ENCODE data around the gene SNRNP35.

The SNRNP35 gene

GRCh38 chr12:123468786-123469185 is 10.8 kb downstream of the SNRNP35 start:
- TF ChIP-seq FOXP2 (optimal IDR thresholded peaks at IDR 0.05; ENCODE audit: borderline replicate concordance, extremely low read depth, extremely low read length, insufficient read depth), result no peak
- TF ChIP-seq POLR2AphosphoS5 (IDR thresholded peaks at IDR 0.05; ENCODE audit: low read depth, low read length), result no peak
- no peak for TF ChIP-seq REST (IDR thresholded peaks at IDR 0.05; ENCODE audit: insufficient read depth in 1 of 2, low read depth in 2 of 2, low read length in 2 of 2)

GRCh38 chr12:123469978-123470377 is 12.0 kb downstream of the SNRNP35 start:
- no peak for TF ChIP-seq POLR2AphosphoS5 (IDR thresholded peaks at IDR 0.05; ENCODE audit: low read depth, low read length)
- no peak for TF ChIP-seq REST (IDR thresholded peaks at IDR 0.05; ENCODE audit: insufficient read depth in 1 of 2, low read depth in 2 of 2, low read length in 2 of 2)
- TF ChIP-seq TAF1 (IDR thresholded peaks at IDR 0.05; ENCODE audit: borderline replicate concordance, insufficient read depth, low read length), result no peak
- TF ChIP-seq SIN3A (IDR thresholded peaks at IDR 0.05; ENCODE audit: borderline replicate concordance, insufficient read depth, low read length), result no peak
- no peak for TF ChIP-seq FOXP2 (optimal IDR thresholded peaks at IDR 0.05; ENCODE audit: borderline replicate concordance, extremely low read depth, extremely low read length, insufficient read depth)

GRCh38 chr12:123471374-123472068 is 13.6 kb downstream of the SNRNP35 start:
- TF ChIP-seq REST (IDR thresholded peaks at IDR 0.05; ENCODE audit: insufficient read depth in 1 of 2, low read depth in 2 of 2, low read length in 2 of 2) (no peak), POLR2AphosphoS5 (IDR thresholded peaks at IDR 0.05; ENCODE audit: low read depth, low read length) (no peak), TAF1 (IDR thresholded peaks at IDR 0.05; ENCODE audit: borderline replicate concordance, insufficient read depth, low read length) (no peak), SIN3A (IDR thresholded peaks at IDR 0.05; ENCODE audit: borderline replicate concordance, insufficient read depth, low read length) (no peak), FOXP2 (optimal IDR thresholded peaks at IDR 0.05; ENCODE audit: borderline replicate concordance, extremely low read depth, extremely low read length, insufficient read depth) (no peak)

DNA sequence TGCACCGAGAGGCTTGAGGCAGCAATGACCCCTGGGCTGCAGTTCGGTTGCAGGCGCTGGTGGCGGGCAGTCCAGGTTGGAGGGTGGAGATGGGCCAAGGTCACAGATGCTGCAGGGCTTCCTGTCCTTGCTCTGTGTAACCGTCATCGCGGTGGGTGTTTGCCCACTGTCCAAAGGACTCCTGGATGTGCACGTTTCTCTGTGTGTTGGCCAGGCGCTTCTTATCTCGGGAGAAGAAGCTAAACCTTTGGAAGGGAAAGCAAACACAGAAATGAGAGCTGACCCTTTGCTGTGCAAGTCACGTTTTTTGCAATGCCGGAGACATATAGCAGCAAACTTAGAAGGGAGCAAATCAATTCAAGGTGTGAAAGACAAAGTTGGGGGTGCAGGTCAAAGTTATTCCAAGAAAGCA is 14.5 kb downstream of the SNRNP35 start:
- TF ChIP-seq SIN3A (IDR thresholded peaks at IDR 0.05; ENCODE audit: borderline replicate concordance, insufficient read depth, low read length), result no peak
- no peak for TF ChIP-seq FOXP2 (optimal IDR thresholded peaks at IDR 0.05; ENCODE audit: borderline replicate concordance, extremely low read depth, extremely low read length, insufficient read depth)
- TF ChIP-seq POLR2AphosphoS5 (IDR thresholded peaks at IDR 0.05; ENCODE audit: low read depth, low read length), result no peak
- TF ChIP-seq TAF1 (IDR thresholded peaks at IDR 0.05; ENCODE audit: borderline replicate concordance, insufficient read depth, low read length), result no peak
- no peak for TF ChIP-seq REST (IDR thresholded peaks at IDR 0.05; ENCODE audit: insufficient read depth in 1 of 2, low read depth in 2 of 2, low read length in 2 of 2)
